GM12878 (cell line): Measurements from ENCODE around the gene DNAJC12. TPM values are rescaled to one million over a fixed set of nuclear protein-coding genes. Genes with fewer than 3 reads are reported as not detected.

Source experiments
- BHLHE40 ChIP-seq, 2 experiments: fragments of 450-650 bp in 1 of 2; IDR thresholded peaks; 2 replicates each; pipeline ENCODE4 v1.6.1; 2011 to 2017; ENCODE audit warnings: low read depth in 2 of 2, borderline replicate concordance in 1 of 2, improper control_type of control experiment in 1 of 2, low read length in 1 of 2, mild to moderate bottlenecking in 1 of 2
- CREB1 ChIP-seq: IDR thresholded peaks from 2 replicates; pipeline ENCODE4 v1.6.1; 2012; ENCODE audit warnings: low read depth, mild to moderate bottlenecking, inconsistent platforms
- DPF2 ChIP-seq: fragments of 450-650 bp; IDR thresholded peaks from 2 replicates; pipeline ENCODE4 v1.6.1; 2017; ENCODE audit warnings: mild to moderate bottlenecking
- HCFC1 ChIP-seq: fragments of 150-350 bp; IDR thresholded peaks from 2 replicates; pipeline ENCODE4 v1.6.1; 2014; ENCODE audit warnings: low read length
- HDGF ChIP-seq: fragments of 450-650 bp; IDR thresholded peaks from 2 replicates; pipeline ENCODE4 v1.6.1; 2016; ENCODE audit warnings: antibody characterized with exemption
- JUND ChIP-seq: IDR thresholded peaks from 2 replicates; pipeline ENCODE4 v1.6.1; 2012; ENCODE audit warnings: low read depth, mild to moderate bottlenecking, low read length, improper control_type of control experiment, moderate library complexity
- NFIC ChIP-seq: IDR thresholded peaks from 2 replicates; pipeline ENCODE4 v1.6.1; 2012; ENCODE audit warnings: low read depth, mild to moderate bottlenecking, inconsistent platforms, low read length, moderate library complexity
- NFYB ChIP-seq: IDR thresholded peaks from 2 replicates; pipeline ENCODE4 v1.6.1; 2011; ENCODE audit warnings: low read depth, mild to moderate bottlenecking, low read length, improper control_type of control experiment, moderate library complexity; ENCODE audit not compliant: insufficient read depth
- POU2F2 ChIP-seq: IDR thresholded peaks from 3 replicates; pipeline ENCODE4 v1.6.1; 2011; ENCODE audit warnings: low read depth, mild to moderate bottlenecking, low read length, borderline replicate concordance
- SMAD5 ChIP-seq: IDR thresholded peaks from 2 replicates; pipeline ENCODE4 v1.6.1; 2016; ENCODE audit warnings: antibody characterized with exemption, low read depth
- SPI1 ChIP-seq: IDR thresholded peaks from 2 replicates; pipeline ENCODE4 v1.6.1; 2011; ENCODE audit warnings: low read depth, mild to moderate bottlenecking, low read length, moderate library complexity, borderline replicate concordance; ENCODE audit not compliant: insufficient read depth
- SUPT20H ChIP-seq: IDR thresholded peaks from 2 replicates; pipeline ENCODE4 v1.6.1; 2011; ENCODE audit warnings: low read depth, mild to moderate bottlenecking, low read length, moderate library complexity, borderline replicate concordance; ENCODE audit not compliant: control insufficient read depth
- TARDBP ChIP-seq: IDR thresholded peaks from 2 replicates; pipeline ENCODE4 v1.6.1; 2016; ENCODE audit warnings: borderline replicate concordance
- TCF12 ChIP-seq: IDR thresholded peaks from 2 replicates; pipeline ENCODE4 v1.6.1; 2011; ENCODE audit warnings: low read depth, mild to moderate bottlenecking, low read length
- ZBED1 ChIP-seq: IDR thresholded peaks from 2 replicates; pipeline ENCODE4 v1.6.1; 2016; ENCODE audit warnings: borderline replicate concordance
- ZSCAN29 ChIP-seq: fragments of 450-650 bp; IDR thresholded peaks from 2 replicates; pipeline ENCODE4 v1.6.1; 2017; ENCODE audit warnings: mild to moderate bottlenecking, moderate library complexity
- polyA plus RNA-seq, 11 experiments: library from polyadenylated mRNA; depleted of rRNA in 4 of 11; unstranded in 6 of 11; stranded (reverse) in 5 of 11; fragments of >200 nt; fragmentation: Nextera tagmentation in 4 of 11; fragmentation: Illumina TruSeq in 1 of 11; extraction: Ambion mirVana in 4 of 11; extraction: Trizol in 1 of 11; gene quantifications; 1 replicate in 1 of 11; 2 replicates in 10 of 11; pipeline versions ENCODE4 v1.2.1 to v1.2.3, GENCODE V29; 2011 to 2016; ENCODE audit warnings: inconsistent platforms in 2 of 11, missing spikeins in 2 of 11, low read depth in 1 of 11
- total RNA-seq, 4 experiments: library from RNA; depleted of rRNA in 3 of 4; stranded (reverse); fragments of >200 nt in 3 of 4; fragmentation: Illumina TruSeq in 1 of 4; extraction: Trizol in 1 of 4; gene quantifications; 2 replicates each; pipeline versions ENCODE4 v1.2.1 to v1.2.3, GENCODE V29; 2013 to 2021
- TF ChIP-seq, protein P1 (sequence below): IDR thresholded peaks from 2 replicates; pipeline ENCODE4 v1.6.1; 2012; ENCODE audit warnings: low read depth, low read length, improper control_type of control experiment
- TF ChIP-seq, protein P2 (sequence below): IDR thresholded peaks from 2 replicates; pipeline ENCODE4 v1.6.1; 2012; ENCODE audit warnings: mild to moderate bottlenecking, low read depth, low read length
- TF ChIP-seq, protein P3 (sequence below): fragments of 450-650 bp; conservative IDR thresholded peaks from 2 replicates; pipeline ENCODE4 v1.6.1; 2017; ENCODE audit warnings: mild to moderate bottlenecking, moderate library complexity
- TF ChIP-seq, protein P4 (sequence below): fragments of 450-650 bp; IDR thresholded peaks from 2 replicates; pipeline ENCODE4 v1.6.1; 2016; ENCODE audit warnings: mild to moderate bottlenecking, moderate library complexity, borderline replicate concordance

Gene DNAJC12
- total and polyA plus RNA-seq, 10 of the 15 experiments (the other 5 are each of a cell fraction or from before 2014, with no cell fraction given): 1.1 to 4.5 (median 3.0) TPM

DNA sequence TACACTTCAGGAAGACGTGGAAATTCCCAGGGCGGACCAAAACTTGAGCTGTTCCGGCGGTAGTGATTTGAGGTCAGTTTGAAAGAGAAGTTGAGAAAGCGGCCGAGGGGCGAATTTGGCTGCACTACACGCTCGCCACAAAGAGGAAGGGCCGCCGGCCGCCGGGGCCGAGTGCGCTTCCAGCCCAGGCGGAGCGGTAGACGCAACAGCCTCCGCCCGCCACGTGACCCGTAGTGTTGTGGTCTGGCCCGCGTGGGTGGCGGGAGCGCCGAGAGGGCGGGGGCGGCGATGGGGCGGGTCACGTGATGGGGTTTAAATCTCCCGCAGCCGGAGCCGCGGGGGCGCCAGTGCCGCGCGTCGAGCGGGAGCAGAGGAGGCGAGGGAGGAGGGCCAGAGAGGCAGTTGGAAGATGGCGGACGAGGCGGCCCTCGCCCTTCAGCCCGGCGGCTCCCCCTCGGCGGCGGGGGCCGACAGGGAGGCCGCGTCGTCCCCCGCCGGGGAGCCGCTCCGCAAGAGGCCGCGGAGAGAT, 46.4 kb upstream of the DNAJC12 start, which contains the start of gene SIRT1 (continued):
- TF ChIP-seq, protein P1, sequence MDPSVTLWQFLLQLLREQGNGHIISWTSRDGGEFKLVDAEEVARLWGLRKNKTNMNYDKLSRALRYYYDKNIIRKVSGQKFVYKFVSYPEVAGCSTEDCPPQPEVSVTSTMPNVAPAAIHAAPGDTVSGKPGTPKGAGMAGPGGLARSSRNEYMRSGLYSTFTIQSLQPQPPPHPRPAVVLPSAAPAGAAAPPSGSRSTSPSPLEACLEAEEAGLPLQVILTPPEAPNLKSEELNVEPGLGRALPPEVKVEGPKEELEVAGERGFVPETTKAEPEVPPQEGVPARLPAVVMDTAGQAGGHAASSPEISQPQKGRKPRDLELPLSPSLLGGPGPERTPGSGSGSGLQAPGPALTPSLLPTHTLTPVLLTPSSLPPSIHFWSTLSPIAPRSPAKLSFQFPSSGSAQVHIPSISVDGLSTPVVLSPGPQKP: 0 out of 2 replicates have a peak, but pooled peaks have one; percentile 22
- TF ChIP-seq NFIC (peak; percentile 41), NFYB (no peak), SUPT20H (no peak), POU2F2 (peak; percentile 81; the same call in 2 of the 3 replicates), JUND (no peak), CREB1 (peak; percentile 78; the same call in 1 of the 2 replicates), BHLHE40 (IDR thresholded peaks at IDR 0.05; ENCODE audit: borderline replicate concordance in 1 of 2, low read depth in 2 of 2, low read length in 1 of 2) (peak; percentile 95 to 99), ZBED1 (no peak), SPI1 (no peak), HCFC1 (peak; percentile 31; the same call in 1 of the 2 replicates), TARDBP (no peak), TCF12 (peak; percentile 75; the same call in 1 of the 2 replicates), SMAD5 (peak; percentile 61), HDGF (no peak), ZSCAN29 (no peak; the same call in none of the 2 replicates), DPF2 (0 out of 2 replicates have a peak, but pooled peaks have one; percentile 85)
- TF ChIP-seq, protein P2, sequence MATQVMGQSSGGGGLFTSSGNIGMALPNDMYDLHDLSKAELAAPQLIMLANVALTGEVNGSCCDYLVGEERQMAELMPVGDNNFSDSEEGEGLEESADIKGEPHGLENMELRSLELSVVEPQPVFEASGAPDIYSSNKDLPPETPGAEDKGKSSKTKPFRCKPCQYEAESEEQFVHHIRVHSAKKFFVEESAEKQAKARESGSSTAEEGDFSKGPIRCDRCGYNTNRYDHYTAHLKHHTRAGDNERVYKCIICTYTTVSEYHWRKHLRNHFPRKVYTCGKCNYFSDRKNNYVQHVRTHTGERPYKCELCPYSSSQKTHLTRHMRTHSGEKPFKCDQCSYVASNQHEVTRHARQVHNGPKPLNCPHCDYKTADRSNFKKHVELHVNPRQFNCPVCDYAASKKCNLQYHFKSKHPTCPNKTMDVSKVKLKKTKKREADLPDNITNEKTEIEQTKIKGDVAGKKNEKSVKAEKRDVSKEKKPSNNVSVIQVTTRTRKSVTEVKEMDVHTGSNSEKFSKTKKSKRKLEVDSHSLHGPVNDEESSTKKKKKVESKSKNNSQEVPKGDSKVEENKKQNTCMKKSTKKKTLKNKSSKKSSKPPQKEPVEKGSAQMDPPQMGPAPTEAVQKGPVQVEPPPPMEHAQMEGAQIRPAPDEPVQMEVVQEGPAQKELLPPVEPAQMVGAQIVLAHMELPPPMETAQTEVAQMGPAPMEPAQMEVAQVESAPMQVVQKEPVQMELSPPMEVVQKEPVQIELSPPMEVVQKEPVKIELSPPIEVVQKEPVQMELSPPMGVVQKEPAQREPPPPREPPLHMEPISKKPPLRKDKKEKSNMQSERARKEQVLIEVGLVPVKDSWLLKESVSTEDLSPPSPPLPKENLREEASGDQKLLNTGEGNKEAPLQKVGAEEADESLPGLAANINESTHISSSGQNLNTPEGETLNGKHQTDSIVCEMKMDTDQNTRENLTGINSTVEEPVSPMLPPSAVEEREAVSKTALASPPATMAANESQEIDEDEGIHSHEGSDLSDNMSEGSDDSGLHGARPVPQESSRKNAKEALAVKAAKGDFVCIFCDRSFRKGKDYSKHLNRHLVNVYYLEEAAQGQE: no peak
- TF ChIP-seq, protein P3, sequence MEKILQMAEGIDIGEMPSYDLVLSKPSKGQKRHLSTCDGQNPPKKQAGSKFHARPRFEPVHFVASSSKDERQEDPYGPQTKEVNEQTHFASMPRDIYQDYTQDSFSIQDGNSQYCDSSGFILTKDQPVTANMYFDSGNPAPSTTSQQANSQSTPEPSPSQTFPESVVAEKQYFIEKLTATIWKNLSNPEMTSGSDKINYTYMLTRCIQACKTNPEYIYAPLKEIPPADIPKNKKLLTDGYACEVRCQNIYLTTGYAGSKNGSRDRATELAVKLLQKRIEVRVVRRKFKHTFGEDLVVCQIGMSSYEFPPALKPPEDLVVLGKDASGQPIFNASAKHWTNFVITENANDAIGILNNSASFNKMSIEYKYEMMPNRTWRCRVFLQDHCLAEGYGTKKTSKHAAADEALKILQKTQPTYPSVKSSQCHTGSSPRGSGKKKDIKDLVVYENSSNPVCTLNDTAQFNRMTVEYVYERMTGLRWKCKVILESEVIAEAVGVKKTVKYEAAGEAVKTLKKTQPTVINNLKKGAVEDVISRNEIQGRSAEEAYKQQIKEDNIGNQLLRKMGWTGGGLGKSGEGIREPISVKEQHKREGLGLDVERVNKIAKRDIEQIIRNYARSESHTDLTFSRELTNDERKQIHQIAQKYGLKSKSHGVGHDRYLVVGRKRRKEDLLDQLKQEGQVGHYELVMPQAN: peak; percentile 85
- TF ChIP-seq, protein P4, sequence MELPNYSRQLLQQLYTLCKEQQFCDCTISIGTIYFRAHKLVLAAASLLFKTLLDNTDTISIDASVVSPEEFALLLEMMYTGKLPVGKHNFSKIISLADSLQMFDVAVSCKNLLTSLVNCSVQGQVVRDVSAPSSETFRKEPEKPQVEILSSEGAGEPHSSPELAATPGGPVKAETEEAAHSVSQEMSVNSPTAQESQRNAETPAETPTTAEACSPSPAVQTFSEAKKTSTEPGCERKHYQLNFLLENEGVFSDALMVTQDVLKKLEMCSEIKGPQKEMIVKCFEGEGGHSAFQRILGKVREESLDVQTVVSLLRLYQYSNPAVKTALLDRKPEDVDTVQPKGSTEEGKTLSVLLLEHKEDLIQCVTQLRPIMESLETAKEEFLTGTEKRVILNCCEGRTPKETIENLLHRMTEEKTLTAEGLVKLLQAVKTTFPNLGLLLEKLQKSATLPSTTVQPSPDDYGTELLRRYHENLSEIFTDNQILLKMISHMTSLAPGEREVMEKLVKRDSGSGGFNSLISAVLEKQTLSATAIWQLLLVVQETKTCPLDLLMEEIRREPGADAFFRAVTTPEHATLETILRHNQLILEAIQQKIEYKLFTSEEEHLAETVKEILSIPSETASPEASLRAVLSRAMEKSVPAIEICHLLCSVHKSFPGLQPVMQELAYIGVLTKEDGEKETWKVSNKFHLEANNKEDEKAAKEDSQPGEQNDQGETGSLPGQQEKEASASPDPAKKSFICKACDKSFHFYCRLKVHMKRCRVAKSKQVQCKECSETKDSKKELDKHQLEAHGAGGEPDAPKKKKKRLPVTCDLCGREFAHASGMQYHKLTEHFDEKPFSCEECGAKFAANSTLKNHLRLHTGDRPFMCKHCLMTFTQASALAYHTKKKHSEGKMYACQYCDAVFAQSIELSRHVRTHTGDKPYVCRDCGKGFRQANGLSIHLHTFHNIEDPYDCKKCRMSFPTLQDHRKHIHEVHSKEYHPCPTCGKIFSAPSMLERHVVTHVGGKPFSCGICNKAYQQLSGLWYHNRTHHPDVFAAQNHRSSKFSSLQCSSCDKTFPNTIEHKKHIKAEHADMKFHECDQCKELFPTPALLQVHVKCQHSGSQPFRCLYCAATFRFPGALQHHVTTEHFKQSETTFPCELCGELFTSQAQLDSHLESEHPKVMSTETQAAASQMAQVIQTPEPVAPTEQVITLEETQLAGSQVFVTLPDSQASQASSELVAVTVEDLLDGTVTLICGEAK: no peak
